ENCODE measurements around the gene ATP1B4.

ATP1B4 gene

GRCh38 chrX:120426599-120426998 lies 64.7 kb downstream of the ATP1B4 start:
- no peak overlapping the region for H3K27ac ChIP-seq (ENCODE audit: low read length)
- H3K36me3 ChIP-seq (ENCODE audit: control insufficient read depth, insufficient read depth, low read length) = no peaks in the 10 kb centered on the region
- H3K27me3 ChIP-seq (ENCODE audit: control insufficient read depth, insufficient read depth, low read length) = no peaks in the 10 kb centered on the region
- H3K4me1 ChIP-seq (ENCODE audit: control insufficient read depth, insufficient read depth, low read length) = no peaks in the 10 kb centered on the region
- no peak overlapping the region for H3K4me3 ChIP-seq (ENCODE audit: low read length)
- no peak for DNase-seq (ENCODE audit: low read depth, low spot score)
- H3K9me3 ChIP-seq (ENCODE audit: control insufficient read depth, insufficient read depth, low read length) = no peaks in the 10 kb centered on the region

- no peak for DNase-seq (ENCODE audit: low read depth, low spot score)
- no peak overlapping the region for H3K4me3 ChIP-seq (ENCODE audit: low read length)
- no peak overlapping the region for H3K27ac ChIP-seq (ENCODE audit: low read length)
- no peaks in the 10 kb centered on the region for H3K9me3 ChIP-seq (ENCODE audit: control insufficient read depth, insufficient read depth, low read length)
- no CpG with 5 or more reads among the region's 2 CpGs for WGBS (ENCODE audit: insufficient coverage, insufficient read length)
- no peaks in the 10 kb centered on the region for H3K36me3 ChIP-seq (ENCODE audit: control insufficient read depth, insufficient read depth, low read length)
- no peaks in the 10 kb centered on the region for H3K4me1 ChIP-seq (ENCODE audit: control insufficient read depth, insufficient read depth, low read length)
- no peaks in the 10 kb centered on the region for H3K27me3 ChIP-seq (ENCODE audit: control insufficient read depth, insufficient read depth, low read length)
Observed at GRCh38 chrX:120428309-120428708, 66.4 kb downstream of the ATP1B4 start.

GRCh38 chrX:120429776-120430540 lies 68.1 kb downstream of the ATP1B4 start:
- Histone ChIP-seq H3K27ac (ENCODE audit: low read length) (no peak overlapping the region), H3K27me3 (ENCODE audit: control insufficient read depth, insufficient read depth, low read length) (no peaks in the 10 kb centered on the region), H3K4me1 (ENCODE audit: control insufficient read depth, insufficient read depth, low read length) (no peaks in the 10 kb centered on the region), H3K4me3 (ENCODE audit: low read length) (no peak overlapping the region), H3K36me3 (ENCODE audit: control insufficient read depth, insufficient read depth, low read length) (no peaks in the 10 kb centered on the region), H3K9me3 (ENCODE audit: control insufficient read depth, insufficient read depth, low read length) (no peaks in the 10 kb centered on the region)
- DNase-seq (ENCODE audit: low read depth, low spot score) = no peak
- no CpG with 5 or more reads among the region's 2 CpGs for WGBS (ENCODE audit: insufficient coverage, insufficient read length)

Data from iPS DF 6.9 (cell line).